DOHH2 (cell line): ENCODE measurements around the gene CUL9.

Source experiments
- EZH2phosphoT487 ChIP-seq: fragments of 200-600 bp; sonication (generic); IDR thresholded peaks from 2 replicates; pipeline ENCODE4 v1.6.1; 2017; ENCODE audit warnings: borderline replicate concordance, mild to moderate bottlenecking, antibody characterized with exemption, low read length, moderate library complexity, mixed read lengths
- TF ChIP-seq, protein P1 (sequence below): fragments of 200-600 bp; sonication (generic); IDR thresholded peaks from one replicate; pipeline ENCODE4 v1.5.1; 2014; ENCODE audit warnings: antibody characterized with exemption, mild to moderate bottlenecking, low read depth, low read length; ENCODE audit not compliant: poor library complexity, severe bottlenecking

DNA sequence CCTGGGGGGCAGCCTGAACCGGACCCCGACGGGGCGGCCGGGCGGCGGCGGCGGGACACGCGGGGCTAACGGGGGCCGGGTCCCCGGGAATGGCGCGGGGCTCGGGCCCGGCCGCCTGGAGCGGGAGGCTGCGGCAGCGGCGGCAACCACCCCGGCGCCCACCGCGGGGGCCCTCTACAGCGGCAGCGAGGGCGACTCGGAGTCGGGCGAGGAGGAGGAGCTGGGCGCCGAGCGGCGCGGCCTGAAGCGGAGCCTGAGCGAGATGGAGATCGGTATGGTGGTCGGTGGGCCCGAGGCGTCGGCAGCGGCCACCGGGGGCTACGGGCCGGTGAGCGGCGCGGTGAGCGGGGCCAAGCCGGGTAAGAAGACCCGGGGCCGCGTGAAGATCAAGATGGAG, 10.3 kb upstream of the CUL9 start:
- TF ChIP-seq, protein P1, sequence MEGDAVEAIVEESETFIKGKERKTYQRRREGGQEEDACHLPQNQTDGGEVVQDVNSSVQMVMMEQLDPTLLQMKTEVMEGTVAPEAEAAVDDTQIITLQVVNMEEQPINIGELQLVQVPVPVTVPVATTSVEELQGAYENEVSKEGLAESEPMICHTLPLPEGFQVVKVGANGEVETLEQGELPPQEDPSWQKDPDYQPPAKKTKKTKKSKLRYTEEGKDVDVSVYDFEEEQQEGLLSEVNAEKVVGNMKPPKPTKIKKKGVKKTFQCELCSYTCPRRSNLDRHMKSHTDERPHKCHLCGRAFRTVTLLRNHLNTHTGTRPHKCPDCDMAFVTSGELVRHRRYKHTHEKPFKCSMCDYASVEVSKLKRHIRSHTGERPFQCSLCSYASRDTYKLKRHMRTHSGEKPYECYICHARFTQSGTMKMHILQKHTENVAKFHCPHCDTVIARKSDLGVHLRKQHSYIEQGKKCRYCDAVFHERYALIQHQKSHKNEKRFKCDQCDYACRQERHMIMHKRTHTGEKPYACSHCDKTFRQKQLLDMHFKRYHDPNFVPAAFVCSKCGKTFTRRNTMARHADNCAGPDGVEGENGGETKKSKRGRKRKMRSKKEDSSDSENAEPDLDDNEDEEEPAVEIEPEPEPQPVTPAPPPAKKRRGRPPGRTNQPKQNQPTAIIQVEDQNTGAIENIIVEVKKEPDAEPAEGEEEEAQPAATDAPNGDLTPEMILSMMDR, result no peak
- TF ChIP-seq EZH2phosphoT487, result no peak
